Liver (tissue), 9 donors: ENCODE results near the gene SLCO2A1. TPM values are rescaled to one million over a fixed set of nuclear protein-coding genes. Genes with fewer than 3 reads are reported as not detected.

Experiments used
- DNase-seq: peaks from one replicate; pipeline ENCODE4 v3.0.0-alpha.2; 2017; ENCODE audit warnings: low spot score
- H3K27ac ChIP-seq, 2 donors: one replicate each; pipeline ENCODE4 v1.7.0; 2013; ENCODE audit warnings: inconsistent platforms in 2 of 2, low read length in 2 of 2, control low read depth in 1 of 2, low read depth in 1 of 2, mild to moderate bottlenecking in 1 of 2
- H3K27me3 ChIP-seq, 4 donors: one replicate each; pipeline versions ENCODE4 v1.6.1 to v1.7.0; 2013; ENCODE audit warnings: low read length in 3 of 4, inconsistent platforms in 1 of 4, mild to moderate bottlenecking in 1 of 4, moderate library complexity in 1 of 4; ENCODE audit not compliant: control insufficient read depth in 4 of 4, insufficient read depth in 4 of 4
- H3K36me3 ChIP-seq, 4 donors: one replicate each; pipeline versions ENCODE4 v1.6.1 to v1.7.0; 2013; ENCODE audit warnings: low read length in 3 of 4, mild to moderate bottlenecking in 3 of 4, low read depth in 1 of 4, moderate library complexity in 1 of 4; ENCODE audit not compliant: control insufficient read depth in 4 of 4, insufficient read depth in 3 of 4
- H3K4me1 ChIP-seq, 4 donors: one replicate each; pipeline versions ENCODE4 v1.6.1 to v1.7.0; 2013; ENCODE audit warnings: low read length in 3 of 4, mild to moderate bottlenecking in 3 of 4, moderate library complexity in 1 of 4; ENCODE audit not compliant: control insufficient read depth in 4 of 4, insufficient read depth in 4 of 4
- H3K4me3 ChIP-seq, 3 donors: one replicate each; pipeline versions ENCODE4 v1.6.1 to v1.7.0; 2013; ENCODE audit warnings: low read length in 3 of 3, control low read depth in 1 of 3, low read depth in 1 of 3, mild to moderate bottlenecking in 1 of 3
- H3K9ac ChIP-seq, 2 donors: one replicate each; pipeline ENCODE4 v1.7.0; 2013; ENCODE audit warnings: low read length in 2 of 2, mild to moderate bottlenecking in 2 of 2, moderate library complexity in 2 of 2, control low read depth in 1 of 2, low read depth in 1 of 2
- H3K9me3 ChIP-seq, 4 donors: one replicate each; pipeline versions ENCODE4 v1.6.1 to v1.7.0; 2013; ENCODE audit warnings: low read length in 3 of 4; ENCODE audit not compliant: control insufficient read depth in 4 of 4
- CTCF ChIP-seq: fragments of 150-350 bp; IDR thresholded peaks from 2 replicates; pipeline ENCODE4 v1.5.1; 2017; ENCODE audit warnings: improper control_type of control experiment, low read depth, low read length; ENCODE audit not compliant: missing input control
- EGR1 ChIP-seq, 2 donors: IDR thresholded peaks; 2 replicates each; pipeline ENCODE4 v1.6.1; 2016 to 2018; ENCODE audit warnings: antibody characterized with exemption in 2 of 2, low read depth in 2 of 2
- FOXA1 ChIP-seq: IDR thresholded peaks from 2 replicates; pipeline ENCODE4 v1.6.1; 2016; ENCODE audit warnings: antibody characterized with exemption
- FOXA2 ChIP-seq: IDR thresholded peaks from 2 replicates; pipeline ENCODE4 v1.6.1; 2016; ENCODE audit warnings: antibody characterized with exemption
- GABPA ChIP-seq, 2 donors: IDR thresholded peaks in 1 of 2; conservative IDR thresholded peaks in 1 of 2; 2 replicates each; pipeline ENCODE4 v1.6.1; 2016; ENCODE audit warnings: antibody characterized with exemption in 2 of 2, mild to moderate bottlenecking in 1 of 2, moderate library complexity in 1 of 2
- HNF4A ChIP-seq, 2 donors: conservative IDR thresholded peaks; 2 replicates each; pipeline ENCODE4 v1.6.1; 2016; ENCODE audit warnings: antibody characterized with exemption in 2 of 2, mild to moderate bottlenecking in 2 of 2
- JUND ChIP-seq, 2 donors: IDR thresholded peaks; 2 replicates each; pipeline ENCODE4 v1.6.1; 2016; ENCODE audit warnings: antibody characterized with exemption in 2 of 2
- MAX ChIP-seq: IDR thresholded peaks from 2 replicates; pipeline ENCODE4 v1.6.1; 2016; ENCODE audit warnings: antibody characterized with exemption
- NR2F2 ChIP-seq: IDR thresholded peaks from 2 replicates; pipeline ENCODE4 v1.6.1; 2016; ENCODE audit warnings: antibody characterized with exemption
- RAD21 ChIP-seq, 2 donors: IDR thresholded peaks; 2 replicates each; pipeline ENCODE4 v1.6.1; 2016; ENCODE audit warnings: antibody characterized with exemption in 2 of 2, mild to moderate bottlenecking in 2 of 2
- RXRA ChIP-seq, 2 donors: IDR thresholded peaks; 2 replicates each; pipeline ENCODE4 v1.6.1; 2017 to 2018; ENCODE audit warnings: antibody characterized with exemption in 2 of 2, mild to moderate bottlenecking in 1 of 2
- SP1 ChIP-seq: IDR thresholded peaks from 2 replicates; pipeline ENCODE4 v1.6.1; 2018; ENCODE audit warnings: antibody characterized with exemption, mild to moderate bottlenecking
- TAF1 ChIP-seq: conservative IDR thresholded peaks from 2 replicates; pipeline ENCODE4 v1.6.1; 2016; ENCODE audit warnings: antibody characterized with exemption, mild to moderate bottlenecking
- YY1 ChIP-seq: IDR thresholded peaks from 2 replicates; pipeline ENCODE4 v1.6.1; 2016; ENCODE audit warnings: antibody characterized with exemption, mild to moderate bottlenecking
- WGBS: extraction: QIAGEN DNeasy Blood & Tissue Kit; methylation state at CpG from one replicate; pipeline ENCODE4 v1.1.7; 2013; 5-methylcytosine and 5-hydroxymethylcytosine counted together
- polyA plus RNA-seq, 2 donors: library from polyadenylated mRNA; stranded (reverse) in 1 of 2; unstranded in 1 of 2; fragments of 200-250 nt in 1 of 2; fragments of >200 nt in 1 of 2; fragmentation: Nextera tagmentation in 1 of 2; extraction: Ambion mirVana in 1 of 2; gene quantifications; one replicate each; pipeline versions ENCODE4 v1.2.1 to v1.2.3, GENCODE V29; 2013 to 2015
- total RNA-seq, 2 donors: library from RNA; depleted of rRNA; stranded (reverse); fragments of >200 nt; gene quantifications; one replicate each; pipeline ENCODE4 v1.2.3, GENCODE V29; 2014
- TF ChIP-seq, protein P1 (sequence below): IDR thresholded peaks from 2 replicates; pipeline ENCODE4 v1.6.1; 2016; ENCODE audit warnings: antibody characterized with exemption
- TF ChIP-seq, protein P2 (sequence below): IDR thresholded peaks from 2 replicates; pipeline ENCODE4 v1.6.1; 2016; ENCODE audit warnings: antibody characterized with exemption
- TF ChIP-seq, protein P3 (sequence below): IDR thresholded peaks from 2 replicates; pipeline ENCODE4 v1.6.1; 2016; ENCODE audit warnings: antibody characterized with exemption, mild to moderate bottlenecking
- donor health status: healthy.
- donor health status: healthy.
- donor health status: healthy.
- donor health status: healthy.
- donor health status: healthy.

SLCO2A1 gene
- total and polyA plus RNA-seq, 4 donors: 0.56 to 3.1 (median 2.2) TPM

GRCh38 chr3:134076851-134077250, 47.1 kb upstream of the SLCO2A1 start:
- H3K4me1 ChIP-seq: no peaks in the 10 kb centered on the region
- no peaks in the 10 kb centered on the region for H3K27me3 ChIP-seq
- DNase-seq: no peak
- WGBS: 92% methylated on average over 2 of the region's 2 CpGs
- peaks cover 0 to 2% (median 0%) of the 10 kb centered on the region in 4 donors for H3K36me3 ChIP-seq
- no peak overlapping the region for H3K9ac ChIP-seq
- H3K9me3 ChIP-seq: peaks cover 0 to 2% (median 0%) of the 10 kb centered on the region in 4 donors
- no peak for TF ChIP-seq RXRA (IDR thresholded peaks at IDR 0.05)
- TF ChIP-seq, protein P1, sequence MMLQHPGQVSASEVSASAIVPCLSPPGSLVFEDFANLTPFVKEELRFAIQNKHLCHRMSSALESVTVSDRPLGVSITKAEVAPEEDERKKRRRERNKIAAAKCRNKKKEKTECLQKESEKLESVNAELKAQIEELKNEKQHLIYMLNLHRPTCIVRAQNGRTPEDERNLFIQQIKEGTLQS: no peak
- no peak overlapping the region for H3K4me3 ChIP-seq
- no peak overlapping the region for H3K27ac ChIP-seq

GRCh38 chr3:134075846-134076245, 46.1 kb upstream of the SLCO2A1 start:
- Histone ChIP-seq H3K36me3 (peaks cover 0 to 2% (median 0%) of the 10 kb centered on the region in 4 donors), H3K9me3 (peaks cover 0 to 1% (median 0%) of the 10 kb centered on the region in 4 donors), H3K4me1 (no peaks in the 10 kb centered on the region), H3K4me3 (no peak overlapping the region), H3K27me3 (no peaks in the 10 kb centered on the region), H3K27ac (no peak overlapping the region), H3K9ac (no peak overlapping the region)
- whole genome bisulfite sequencing: 91% methylated on average over 6 of the region's 6 CpGs
- DNase-seq: peak; percentile 30
- TF ChIP-seq NR2F2: no peak
- no peak for TF ChIP-seq MAX
- TF ChIP-seq HNF4A (conservative IDR thresholded peaks at IDR 0.05): no peak
- TF ChIP-seq FOXA2: no peak
- no peak for TF ChIP-seq RAD21 (IDR thresholded peaks at IDR 0.05)
- TF ChIP-seq RXRA (IDR thresholded peaks at IDR 0.05): no peak
- TF ChIP-seq JUND (IDR thresholded peaks at IDR 0.05): no peak
- no peak for TF ChIP-seq YY1
- no peak for TF ChIP-seq GABPA (IDR thresholded peaks at IDR 0.05 in 1 of 2, conservative IDR thresholded peaks at IDR 0.05 in 1 of 2)
- no peak for TF ChIP-seq CTCF
- TF ChIP-seq TAF1: no peak
- TF ChIP-seq, protein P1: no peak
- TF ChIP-seq SP1: no peak
- no peak for TF ChIP-seq EGR1 (IDR thresholded peaks at IDR 0.05; ENCODE audit: low read depth in 2 of 2)
- TF ChIP-seq FOXA1: no peak

DNA sequence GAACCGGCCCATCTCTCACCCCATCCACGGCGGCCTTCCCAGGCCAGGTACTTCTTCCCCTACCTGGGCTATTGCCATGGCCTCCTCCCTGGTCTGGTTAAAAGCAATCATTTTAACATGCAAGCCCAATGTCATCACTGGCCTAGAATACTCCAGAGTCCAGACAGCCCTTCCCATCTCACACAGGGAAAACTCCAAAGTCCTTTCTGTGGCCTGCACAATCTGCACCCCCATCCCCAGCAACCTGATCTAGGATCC, 45.8 kb upstream of the SLCO2A1 start:
- TF ChIP-seq FOXA2 (no peak), GABPA (IDR thresholded peaks at IDR 0.05 in 1 of 2, conservative IDR thresholded peaks at IDR 0.05 in 1 of 2) (no peak)
- TF ChIP-seq, protein P2, sequence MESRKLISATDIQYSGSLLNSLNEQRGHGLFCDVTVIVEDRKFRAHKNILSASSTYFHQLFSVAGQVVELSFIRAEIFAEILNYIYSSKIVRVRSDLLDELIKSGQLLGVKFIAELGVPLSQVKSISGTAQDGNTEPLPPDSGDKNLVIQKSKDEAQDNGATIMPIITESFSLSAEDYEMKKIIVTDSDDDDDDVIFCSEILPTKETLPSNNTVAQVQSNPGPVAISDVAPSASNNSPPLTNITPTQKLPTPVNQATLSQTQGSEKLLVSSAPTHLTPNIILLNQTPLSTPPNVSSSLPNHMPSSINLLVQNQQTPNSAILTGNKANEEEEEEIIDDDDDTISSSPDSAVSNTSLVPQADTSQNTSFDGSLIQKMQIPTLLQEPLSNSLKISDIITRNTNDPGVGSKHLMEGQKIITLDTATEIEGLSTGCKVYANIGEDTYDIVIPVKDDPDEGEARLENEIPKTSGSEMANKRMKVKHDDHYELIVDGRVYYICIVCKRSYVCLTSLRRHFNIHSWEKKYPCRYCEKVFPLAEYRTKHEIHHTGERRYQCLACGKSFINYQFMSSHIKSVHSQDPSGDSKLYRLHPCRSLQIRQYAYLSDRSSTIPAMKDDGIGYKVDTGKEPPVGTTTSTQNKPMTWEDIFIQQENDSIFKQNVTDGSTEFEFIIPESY: no peak
- TF ChIP-seq, protein P3, sequence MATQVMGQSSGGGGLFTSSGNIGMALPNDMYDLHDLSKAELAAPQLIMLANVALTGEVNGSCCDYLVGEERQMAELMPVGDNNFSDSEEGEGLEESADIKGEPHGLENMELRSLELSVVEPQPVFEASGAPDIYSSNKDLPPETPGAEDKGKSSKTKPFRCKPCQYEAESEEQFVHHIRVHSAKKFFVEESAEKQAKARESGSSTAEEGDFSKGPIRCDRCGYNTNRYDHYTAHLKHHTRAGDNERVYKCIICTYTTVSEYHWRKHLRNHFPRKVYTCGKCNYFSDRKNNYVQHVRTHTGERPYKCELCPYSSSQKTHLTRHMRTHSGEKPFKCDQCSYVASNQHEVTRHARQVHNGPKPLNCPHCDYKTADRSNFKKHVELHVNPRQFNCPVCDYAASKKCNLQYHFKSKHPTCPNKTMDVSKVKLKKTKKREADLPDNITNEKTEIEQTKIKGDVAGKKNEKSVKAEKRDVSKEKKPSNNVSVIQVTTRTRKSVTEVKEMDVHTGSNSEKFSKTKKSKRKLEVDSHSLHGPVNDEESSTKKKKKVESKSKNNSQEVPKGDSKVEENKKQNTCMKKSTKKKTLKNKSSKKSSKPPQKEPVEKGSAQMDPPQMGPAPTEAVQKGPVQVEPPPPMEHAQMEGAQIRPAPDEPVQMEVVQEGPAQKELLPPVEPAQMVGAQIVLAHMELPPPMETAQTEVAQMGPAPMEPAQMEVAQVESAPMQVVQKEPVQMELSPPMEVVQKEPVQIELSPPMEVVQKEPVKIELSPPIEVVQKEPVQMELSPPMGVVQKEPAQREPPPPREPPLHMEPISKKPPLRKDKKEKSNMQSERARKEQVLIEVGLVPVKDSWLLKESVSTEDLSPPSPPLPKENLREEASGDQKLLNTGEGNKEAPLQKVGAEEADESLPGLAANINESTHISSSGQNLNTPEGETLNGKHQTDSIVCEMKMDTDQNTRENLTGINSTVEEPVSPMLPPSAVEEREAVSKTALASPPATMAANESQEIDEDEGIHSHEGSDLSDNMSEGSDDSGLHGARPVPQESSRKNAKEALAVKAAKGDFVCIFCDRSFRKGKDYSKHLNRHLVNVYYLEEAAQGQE: no peak
- 95% methylated on average over 3 of the region's 3 CpGs for WGBS

More for the DNA sequence above, 45.8 kb upstream of the SLCO2A1 start:
- H3K4me1 ChIP-seq: no peaks in the 10 kb centered on the region
- H3K36me3 ChIP-seq: peaks cover 0 to 2% (median 0%) of the 10 kb centered on the region in 4 donors
- DNase-seq: no peak
- no peaks in the 10 kb centered on the region for H3K9me3 ChIP-seq
- H3K9ac ChIP-seq: no peak overlapping the region
- no peak overlapping the region for H3K27ac ChIP-seq
- no peak overlapping the region for H3K4me3 ChIP-seq
- H3K27me3 ChIP-seq: no peaks in the 10 kb centered on the region
